Measurements from ENCODE around the gene LPA.
"Not testable (repeated sequence)": the region's sequence is repeated elsewhere in the genome, so short reads cannot be mapped to it uniquely, and the experiment has no call there.

DNA sequence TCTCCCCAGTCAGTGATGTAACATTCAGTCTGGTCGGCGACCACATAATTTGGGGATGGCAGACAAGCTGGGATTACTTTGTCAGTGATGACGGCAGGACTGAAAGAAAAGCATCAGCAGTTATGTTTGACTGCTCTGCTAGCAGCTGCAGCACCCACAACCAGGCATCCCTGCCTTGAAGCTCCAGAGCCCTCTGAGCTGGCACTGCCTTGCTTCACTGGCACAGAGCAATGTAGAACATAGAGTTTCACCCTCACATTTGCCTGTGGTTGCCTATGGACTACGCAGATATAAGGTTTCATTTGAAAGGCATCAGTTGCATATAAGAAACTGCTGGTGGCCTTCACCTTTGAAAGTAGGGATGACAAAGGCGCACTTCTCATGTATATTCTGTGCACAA is 12.3 kb upstream of the LPA start:
- TF ChIP-seq POLR2A, POLR2AphosphoS5 (IDR thresholded peaks at IDR 0.05): not testable (repeated sequence)
